22Rv1 (cell line): ENCODE results near the gene SLC30A9.
A peak's percentile ranks its signal among the peaks of the same experiment; 100 is the strongest.

Experiments
- H3K27ac ChIP-seq: fragments of 450-650 bp; 2 replicates; pipeline ENCODE4 v1.5.1; 2017
- CTCF ChIP-seq: fragments of 450-650 bp; IDR thresholded peaks from 2 replicates; pipeline ENCODE4 v1.5.1; 2017; ENCODE audit warnings: mild to moderate bottlenecking
- ZFX ChIP-seq: fragments of 450-650 bp; IDR thresholded peaks from 2 replicates; pipeline ENCODE4 v1.6.1; 2017; ENCODE audit warnings: antibody characterized with exemption, borderline replicate concordance

SLC30A9 gene

GRCh38 chr4:41990365-41991111, at the start of gene SLC30A9:
Gene SLC30A9, plus strand, starts transcription at chr4:41990530. Its CDS starts 122 bp downstream, at chr4:41990652.
- no peak for TF ChIP-seq ZFX
- TF ChIP-seq CTCF, result peak; percentile 44
- peak within 1 kb of the TSS; percentile 72 for H3K27ac ChIP-seq

DNA sequence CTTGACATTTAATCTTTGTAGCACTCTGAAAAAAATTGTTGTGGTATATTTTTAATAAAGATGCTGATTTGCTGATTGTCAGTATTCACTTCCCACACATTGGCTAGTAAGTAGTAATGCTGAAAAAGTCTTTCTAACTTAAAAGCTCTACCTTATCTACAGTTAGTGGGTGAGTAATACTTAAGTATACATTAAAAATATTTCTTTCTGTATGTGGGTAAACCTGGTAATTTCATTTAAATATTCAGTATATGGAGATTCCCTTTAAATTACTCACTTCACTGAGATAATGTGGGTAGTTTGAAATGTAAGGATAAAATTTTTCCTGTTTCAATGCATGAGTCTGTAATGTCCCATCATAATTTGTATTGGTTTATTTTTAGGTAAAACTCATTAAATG, 49.5 kb upstream of the SLC30A9 start:
- no peak overlapping the region for H3K27ac ChIP-seq
- TF ChIP-seq ZFX (no peak), CTCF (no peak)

DNA sequence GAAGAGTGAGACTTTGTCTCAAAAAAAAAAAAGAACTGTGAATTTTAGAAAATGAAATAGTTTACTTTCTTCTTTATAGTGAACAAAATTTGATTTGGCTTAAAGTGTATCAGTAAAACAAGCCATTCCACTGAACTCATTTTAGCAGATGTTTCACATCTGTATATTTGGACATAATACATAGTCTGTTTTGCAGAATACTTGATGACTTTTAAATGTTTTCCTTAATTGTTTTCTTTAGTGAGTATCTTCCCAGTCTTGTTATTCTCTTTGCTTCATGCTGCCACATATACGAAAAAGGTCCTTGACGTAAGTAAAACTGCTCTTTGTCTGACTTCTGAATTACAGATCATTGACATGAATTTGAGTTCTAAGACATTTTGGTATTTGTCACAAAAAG, 46.8 kb upstream of the SLC30A9 start:
- no peak for TF ChIP-seq ZFX
- TF ChIP-seq CTCF, result no peak
- no peak overlapping the region for H3K27ac ChIP-seq

GRCh38 chr4:41944089-41944488, 46.2 kb upstream of the SLC30A9 start:
- H3K27ac ChIP-seq, result no peak overlapping the region

GRCh38 chr4:41949531-41949930, 40.8 kb upstream of the SLC30A9 start:
- TF ChIP-seq CTCF (no peak), ZFX (no peak)

More at GRCh38 chr4:41944089-41944488, 46.2 kb upstream of the SLC30A9 start:
- TF ChIP-seq CTCF, result no peak
- TF ChIP-seq ZFX, result no peak

GRCh38 chr4:41957634-41958033, 32.7 kb upstream of the SLC30A9 start:
- TF ChIP-seq CTCF, result peak; percentile 62
- no peak for TF ChIP-seq ZFX
- no peak overlapping the region for H3K27ac ChIP-seq

More at GRCh38 chr4:41949531-41949930, 40.8 kb upstream of the SLC30A9 start:
- H3K27ac ChIP-seq, result no peak overlapping the region

- H3K27ac ChIP-seq, result no peak overlapping the region
- no peak for TF ChIP-seq ZFX
- peak; percentile 61 for TF ChIP-seq CTCF
Measured at GRCh38 chr4:41963105-41963504, 27.2 kb upstream of the SLC30A9 start.
